ENCODE measurements around the gene NHSL2.

DNA sequence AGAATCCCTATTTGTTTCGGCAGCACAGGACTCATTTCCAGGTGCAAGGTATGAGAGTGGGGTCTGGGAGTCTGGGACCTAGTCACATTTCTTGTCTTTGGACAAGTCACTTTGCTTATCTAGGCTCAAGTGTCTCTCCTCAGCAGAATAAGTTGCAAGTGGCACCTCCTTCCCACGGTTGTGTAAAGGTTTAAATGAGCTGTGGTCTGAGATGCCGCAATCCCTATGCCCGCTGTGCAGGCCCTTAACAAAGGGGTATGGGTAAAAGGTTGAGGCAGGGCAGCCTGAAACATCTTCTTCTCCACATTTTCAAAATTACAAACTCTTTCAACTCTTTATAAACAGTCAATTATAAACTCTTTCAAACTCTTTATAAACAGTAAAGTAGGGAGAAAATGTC lies 127.4 kb downstream of the NHSL2 start:
- TF ChIP-seq, protein P1, sequence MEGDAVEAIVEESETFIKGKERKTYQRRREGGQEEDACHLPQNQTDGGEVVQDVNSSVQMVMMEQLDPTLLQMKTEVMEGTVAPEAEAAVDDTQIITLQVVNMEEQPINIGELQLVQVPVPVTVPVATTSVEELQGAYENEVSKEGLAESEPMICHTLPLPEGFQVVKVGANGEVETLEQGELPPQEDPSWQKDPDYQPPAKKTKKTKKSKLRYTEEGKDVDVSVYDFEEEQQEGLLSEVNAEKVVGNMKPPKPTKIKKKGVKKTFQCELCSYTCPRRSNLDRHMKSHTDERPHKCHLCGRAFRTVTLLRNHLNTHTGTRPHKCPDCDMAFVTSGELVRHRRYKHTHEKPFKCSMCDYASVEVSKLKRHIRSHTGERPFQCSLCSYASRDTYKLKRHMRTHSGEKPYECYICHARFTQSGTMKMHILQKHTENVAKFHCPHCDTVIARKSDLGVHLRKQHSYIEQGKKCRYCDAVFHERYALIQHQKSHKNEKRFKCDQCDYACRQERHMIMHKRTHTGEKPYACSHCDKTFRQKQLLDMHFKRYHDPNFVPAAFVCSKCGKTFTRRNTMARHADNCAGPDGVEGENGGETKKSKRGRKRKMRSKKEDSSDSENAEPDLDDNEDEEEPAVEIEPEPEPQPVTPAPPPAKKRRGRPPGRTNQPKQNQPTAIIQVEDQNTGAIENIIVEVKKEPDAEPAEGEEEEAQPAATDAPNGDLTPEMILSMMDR (IDR thresholded peaks at IDR 0.05), result no peak
- TF ChIP-seq POLR2A (IDR thresholded peaks at IDR 0.05) (no peak), POLR2AphosphoS5 (IDR thresholded peaks at IDR 0.05) (no peak)
